Measurements from ENCODE around the gene AMBRA1.

Gene AMBRA1

DNA sequence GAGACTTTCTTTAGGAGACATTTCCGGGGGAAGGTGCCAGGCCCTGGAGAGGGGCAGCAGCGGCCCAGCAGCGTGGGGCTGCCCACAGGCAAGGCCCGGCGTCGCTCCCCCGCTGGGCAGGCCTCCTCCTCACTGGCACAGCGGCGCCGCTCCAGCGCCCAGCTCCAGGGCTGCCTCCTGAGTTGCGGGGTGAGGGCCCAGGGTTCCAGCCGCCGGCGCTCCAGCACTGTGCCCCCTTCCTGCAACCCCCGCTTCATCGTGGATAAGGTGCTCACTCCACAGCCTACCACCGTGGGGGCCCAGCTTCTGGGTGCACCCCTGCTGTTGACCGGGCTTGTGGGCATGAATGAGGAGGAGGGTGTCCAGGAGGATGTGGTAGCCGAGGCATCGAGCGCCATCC is 227.6 kb downstream of the AMBRA1 start:
- DNase-seq (ENCODE audit: low read depth): no peak
- no peak overlapping the region for H3K4me3 ChIP-seq (replicated peaks; ENCODE audit: low read depth, low read length)
- TF ChIP-seq, protein P1, sequence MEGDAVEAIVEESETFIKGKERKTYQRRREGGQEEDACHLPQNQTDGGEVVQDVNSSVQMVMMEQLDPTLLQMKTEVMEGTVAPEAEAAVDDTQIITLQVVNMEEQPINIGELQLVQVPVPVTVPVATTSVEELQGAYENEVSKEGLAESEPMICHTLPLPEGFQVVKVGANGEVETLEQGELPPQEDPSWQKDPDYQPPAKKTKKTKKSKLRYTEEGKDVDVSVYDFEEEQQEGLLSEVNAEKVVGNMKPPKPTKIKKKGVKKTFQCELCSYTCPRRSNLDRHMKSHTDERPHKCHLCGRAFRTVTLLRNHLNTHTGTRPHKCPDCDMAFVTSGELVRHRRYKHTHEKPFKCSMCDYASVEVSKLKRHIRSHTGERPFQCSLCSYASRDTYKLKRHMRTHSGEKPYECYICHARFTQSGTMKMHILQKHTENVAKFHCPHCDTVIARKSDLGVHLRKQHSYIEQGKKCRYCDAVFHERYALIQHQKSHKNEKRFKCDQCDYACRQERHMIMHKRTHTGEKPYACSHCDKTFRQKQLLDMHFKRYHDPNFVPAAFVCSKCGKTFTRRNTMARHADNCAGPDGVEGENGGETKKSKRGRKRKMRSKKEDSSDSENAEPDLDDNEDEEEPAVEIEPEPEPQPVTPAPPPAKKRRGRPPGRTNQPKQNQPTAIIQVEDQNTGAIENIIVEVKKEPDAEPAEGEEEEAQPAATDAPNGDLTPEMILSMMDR (IDR thresholded peaks at IDR 0.05; ENCODE audit: low read length, missing control alignments): no peak

DNA sequence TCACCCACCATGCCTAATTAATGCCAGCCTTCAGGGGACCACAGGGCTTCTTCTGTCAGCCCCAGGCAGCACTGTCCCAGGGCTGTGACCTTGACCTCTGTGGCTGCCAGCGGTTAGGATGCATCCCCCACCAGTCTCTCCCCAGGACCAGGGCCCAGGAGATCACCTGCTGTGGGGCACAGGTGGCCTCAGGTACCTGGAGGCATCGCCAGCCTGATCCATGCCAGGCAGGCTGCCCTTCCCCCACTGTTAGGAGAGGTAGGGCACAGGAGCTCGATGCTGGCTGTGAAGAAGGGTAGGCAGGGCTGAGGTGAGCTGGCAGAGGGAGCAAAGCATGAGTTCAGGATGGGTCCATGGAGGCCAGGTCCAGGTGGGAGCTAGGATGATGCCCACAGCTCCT is 229.0 kb downstream of the AMBRA1 start:
- no peak for DNase-seq (ENCODE audit: low read depth)
- TF ChIP-seq, protein P1 (IDR thresholded peaks at IDR 0.05; ENCODE audit: low read length, missing control alignments): no peak
- H3K4me3 ChIP-seq (replicated peaks; ENCODE audit: low read depth, low read length): no peak overlapping the region

DNA sequence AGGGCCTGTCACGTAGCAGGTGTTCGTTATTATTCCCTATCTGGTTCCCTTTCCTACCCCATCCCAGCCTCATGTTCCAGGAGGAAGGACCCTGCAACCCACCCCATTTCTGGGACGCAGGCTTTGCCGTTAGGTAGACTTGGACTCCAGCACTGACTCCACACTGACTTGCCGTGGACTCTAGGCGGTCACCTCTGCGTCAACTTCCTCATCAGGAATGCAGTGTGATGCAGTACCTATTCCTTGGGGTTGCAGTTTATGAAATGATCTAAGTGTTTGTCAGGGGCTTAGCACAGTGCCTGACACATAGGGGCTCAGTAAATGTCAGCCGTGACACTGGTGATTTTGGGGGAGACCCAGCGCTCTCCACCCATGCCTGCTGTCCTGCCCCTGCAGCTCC is 229.8 kb downstream of the AMBRA1 start:
- no peak for DNase-seq (ENCODE audit: low read depth)
- no peak overlapping the region for H3K4me3 ChIP-seq (replicated peaks; ENCODE audit: low read depth, low read length)
- TF ChIP-seq, protein P1 (IDR thresholded peaks at IDR 0.05; ENCODE audit: low read length, missing control alignments): no peak

DNA sequence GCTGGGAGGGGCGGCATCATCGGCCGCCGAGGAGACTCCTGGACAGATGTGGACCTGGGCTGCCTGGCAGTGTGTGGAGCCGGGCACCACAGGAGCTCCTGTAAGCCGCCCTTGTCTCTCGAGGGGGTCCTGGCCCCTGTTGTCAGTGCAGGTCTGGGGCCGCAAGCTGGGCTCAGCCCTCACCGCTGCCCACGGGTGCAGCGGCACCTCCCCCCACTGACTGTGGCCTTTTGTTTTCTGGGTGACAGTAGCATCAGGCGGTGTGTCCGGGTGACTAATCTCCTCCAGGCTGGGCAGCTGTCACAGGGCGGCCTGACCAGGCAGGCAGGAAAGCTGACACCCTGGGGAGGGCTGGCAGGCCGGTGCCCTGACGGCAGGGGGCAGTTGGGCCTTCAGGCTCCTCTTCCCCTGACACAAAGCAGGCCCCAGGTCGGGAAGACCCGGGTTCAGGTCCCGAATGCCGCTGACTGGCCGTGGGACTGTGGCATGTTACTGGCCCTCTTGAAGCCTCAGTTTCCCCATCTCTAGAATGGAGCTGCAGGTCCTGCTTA is 230.3 kb downstream of the AMBRA1 start:
- DNase-seq (ENCODE audit: low read depth): no peak
- TF ChIP-seq, protein P1 (IDR thresholded peaks at IDR 0.05; ENCODE audit: low read length, missing control alignments): no peak
- no peak overlapping the region for H3K4me3 ChIP-seq (replicated peaks; ENCODE audit: low read depth, low read length)

DNA sequence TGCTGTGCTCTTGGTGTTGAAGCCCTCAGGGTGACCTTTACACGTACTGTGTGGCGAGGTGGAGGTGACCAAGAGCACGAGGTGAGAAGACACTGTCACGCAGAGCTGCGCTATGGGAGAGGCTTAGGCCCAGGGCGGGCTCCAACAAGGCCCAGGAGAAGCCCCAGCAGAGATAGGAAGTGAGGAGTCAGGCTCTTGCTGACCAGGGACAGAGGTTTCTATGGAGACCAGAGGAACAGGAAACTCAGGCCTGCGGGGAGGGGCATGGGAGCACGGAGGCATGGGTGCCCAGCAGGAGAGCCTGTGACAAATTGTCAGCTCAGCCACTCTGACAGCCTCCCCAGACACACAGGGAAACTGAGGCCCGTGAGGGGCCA is 230.8 kb downstream of the AMBRA1 start:
- DNase-seq (ENCODE audit: low read depth): peak; percentile 77
- no peak overlapping the region for H3K4me3 ChIP-seq (replicated peaks; ENCODE audit: low read depth, low read length)
- TF ChIP-seq, protein P1 (IDR thresholded peaks at IDR 0.05; ENCODE audit: low read length, missing control alignments): no peak

DNA sequence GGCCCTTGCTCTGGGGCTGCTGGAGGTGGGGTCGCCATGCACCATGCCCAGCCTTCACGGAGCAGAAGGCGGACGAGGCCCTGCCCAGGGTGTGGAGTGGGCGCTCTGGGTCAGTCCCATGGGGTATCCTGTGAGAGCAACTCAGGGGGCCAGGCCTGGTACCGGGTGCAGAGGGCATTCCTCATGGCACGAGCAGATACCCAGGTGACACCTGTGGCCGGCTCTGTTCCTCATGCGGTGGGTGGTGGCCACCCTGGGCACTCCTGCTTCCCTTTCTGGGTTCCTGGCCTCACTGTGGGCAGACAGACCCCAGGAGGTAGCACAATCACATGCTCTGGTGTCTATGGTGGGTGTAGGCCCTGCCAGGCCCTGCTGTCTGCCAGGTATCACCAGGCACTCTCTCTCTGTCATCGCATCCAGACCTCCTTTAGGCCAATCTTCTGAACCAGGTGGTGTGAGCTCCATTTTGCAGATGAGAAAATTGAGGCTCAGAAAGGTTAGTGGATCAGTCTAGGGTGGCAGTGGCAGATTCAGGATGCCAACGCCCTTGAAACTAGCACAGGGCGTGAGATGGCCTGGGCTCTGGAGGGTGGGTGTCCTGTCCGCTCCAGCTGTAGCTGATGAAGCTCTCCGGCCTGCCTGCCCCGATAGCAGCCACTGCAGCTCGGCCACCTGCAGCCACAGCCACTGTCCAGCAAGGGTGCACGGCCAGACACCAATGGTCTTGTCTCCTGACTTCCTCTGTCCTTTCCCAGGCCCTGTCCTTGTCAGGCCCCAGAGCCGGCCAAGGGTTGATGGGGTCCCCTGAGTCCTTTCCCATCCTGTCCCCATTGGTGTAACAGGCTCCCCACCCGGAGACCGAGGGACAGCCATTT is 231.4 kb downstream of the AMBRA1 start:
- TF ChIP-seq, protein P1 (IDR thresholded peaks at IDR 0.05; ENCODE audit: low read length, missing control alignments): no peak
- DNase-seq (ENCODE audit: low read depth): no peak
- H3K4me3 ChIP-seq (replicated peaks; ENCODE audit: low read depth, low read length): no peak overlapping the region

Measured in fibroblast of pulmonary artery (primary cell).